K562 (cell line): ENCODE data around the gene RNU11. TPM values are rescaled to one million over a fixed set of nuclear protein-coding genes. Genes with fewer than 3 reads are reported as not detected.
A peak's percentile ranks its signal among the peaks of the same experiment; 100 is the strongest.

Experiments used
- CBX1 ChIP-seq: sonication (generic); IDR thresholded peaks from 2 replicates; pipeline ENCODE4 v1.6.1; 2016; ENCODE audit warnings: antibody characterized with exemption, low read depth, mild to moderate bottlenecking
- CBX8 ChIP-seq: fragments of 200-600 bp; sonication (generic); IDR thresholded peaks from 2 replicates; pipeline ENCODE4 v1.6.1; 2012; ENCODE audit warnings: borderline replicate concordance, mixed run types, low read depth, mild to moderate bottlenecking, moderate library complexity, mixed read lengths, low read length, control low read depth, inconsistent platforms; ENCODE audit not compliant: poor library complexity, severe bottlenecking; ENCODE audit errors: extremely low read depth
- CC2D1A ChIP-seq: fragments of 450-650 bp; IDR thresholded peaks from 2 replicates; pipeline ENCODE4 v1.6.1; 2017; ENCODE audit warnings: mild to moderate bottlenecking
- CEBPB ChIP-seq: fragments of 450-650 bp; IDR thresholded peaks from 2 replicates; pipeline ENCODE4 v1.6.1; 2016; ENCODE audit warnings: missing genetic modification characterization, missing compliant biosample characterization
- CLOCK ChIP-seq: fragments of 250-450 bp; sonication (Bioruptor Pico); IDR thresholded peaks from 2 replicates; pipeline ENCODE4 v1.4.0; 2020; ENCODE audit warnings: mild to moderate bottlenecking, moderate library complexity, borderline replicate concordance
- E2F3 ChIP-seq: fragments of 250-450 bp; sonication (Bioruptor Pico); IDR thresholded peaks from 2 replicates; pipeline ENCODE4 v1.4.0; 2020; ENCODE audit warnings: mild to moderate bottlenecking
- ETV5 ChIP-seq: sonication (generic); formaldehyde crosslinking; IDR thresholded peaks from 2 replicates; pipeline ENCODE4 v1.4.0; 2020; ENCODE audit warnings: low read depth, mild to moderate bottlenecking, missing genetic modification reagents
- GATA2 ChIP-seq: sonication (generic); formaldehyde crosslinking; IDR thresholded peaks from 2 replicates; pipeline ENCODE4 v1.4.0; 2020; ENCODE audit warnings: mild to moderate bottlenecking, missing genetic modification reagents
- KDM4B ChIP-seq, 2 experiments: fragments of 450-650 bp in 1 of 2; sonication (generic) in 1 of 2; IDR thresholded peaks; 2 replicates each; pipeline ENCODE4 v1.6.1; 2016 to 2017; ENCODE audit warnings: borderline replicate concordance in 2 of 2, antibody characterized with exemption in 1 of 2, low read depth in 1 of 2, mild to moderate bottlenecking in 1 of 2
- KLF1 ChIP-seq: fragments of 450-650 bp; IDR thresholded peaks from 2 replicates; pipeline ENCODE4 v1.6.1; 2016; ENCODE audit warnings: missing genetic modification characterization, missing compliant biosample characterization
- MAX ChIP-seq: sonication (generic); formaldehyde crosslinking; IDR thresholded peaks from 2 replicates; pipeline ENCODE4 v1.9.0; 2022; ENCODE audit warnings: mild to moderate bottlenecking, missing genetic modification reagents
- PPARD ChIP-seq: fragments of 250-450 bp; sonication (Bioruptor Pico); IDR thresholded peaks from 2 replicates; pipeline ENCODE4 v1.8.0; 2022; ENCODE audit warnings: inconsistent platforms, mild to moderate bottlenecking, moderate library complexity
- ZNF282 ChIP-seq: sonication (generic); formaldehyde crosslinking; IDR thresholded peaks from 2 replicates; pipeline ENCODE4 v1.8.1; 2023; ENCODE audit warnings: missing genetic modification reagents
- ZNF436 ChIP-seq: fragments of 250-450, 450-650 bp; sonication (Bioruptor Pico); formaldehyde crosslinking; IDR thresholded peaks from 2 replicates; pipeline ENCODE4 v1.7.0; 2020; ENCODE audit warnings: mild to moderate bottlenecking
- polyA plus RNA-seq, 8 experiments: library from polyadenylated mRNA; depleted of rRNA in 4 of 8; stranded (reverse) in 5 of 8; unstranded in 3 of 8; fragments of >200 nt; fragmentation: Nextera tagmentation in 2 of 8; fragmentation: Illumina TruSeq in 1 of 8; extraction: Ambion mirVana in 2 of 8; extraction: Trizol in 1 of 8; gene quantifications; 2 replicates each; pipeline versions ENCODE4 v1.2.1 to v1.2.3, GENCODE V29; 2011 to 2014; ENCODE audit warnings: inconsistent platforms in 1 of 8, missing spikeins in 1 of 8
- total RNA-seq, 7 experiments: library from RNA; depleted of rRNA in 6 of 7; stranded (reverse); fragments of >200 nt in 6 of 7; fragmentation: Illumina TruSeq in 2 of 7; extraction: Trizol in 2 of 7; gene quantifications; 2 replicates each; pipeline versions ENCODE4 v1.2.1 to v1.2.3, GENCODE V29; 2011 to 2021; ENCODE audit warnings: low replicate concordance in 1 of 7
- TF ChIP-seq, protein P1 (sequence below): sonication (generic); formaldehyde crosslinking; IDR thresholded peaks from 2 replicates; pipeline ENCODE4 v1.8.0; 2022; ENCODE audit warnings: mild to moderate bottlenecking, missing genetic modification reagents
- TF ChIP-seq, protein P2 (sequence below): sonication (generic); formaldehyde crosslinking; IDR thresholded peaks from 2 replicates; pipeline ENCODE4 v1.8.0; 2023; ENCODE audit warnings: missing genetic modification reagents, mild to moderate bottlenecking, borderline replicate concordance
- TF ChIP-seq, protein P3 (sequence below): fragments of 450-650 bp; conservative IDR thresholded peaks from 2 replicates; pipeline ENCODE4 v1.6.1; 2016; ENCODE audit warnings: missing genetic modification characterization, low read depth, mild to moderate bottlenecking, missing compliant biosample characterization, moderate library complexity

RNU11 gene
- total and polyA plus RNA-seq, 9 of the 15 experiments (the other 6 are each of a cell fraction or from before 2014, with no cell fraction given), result not detected

DNA sequence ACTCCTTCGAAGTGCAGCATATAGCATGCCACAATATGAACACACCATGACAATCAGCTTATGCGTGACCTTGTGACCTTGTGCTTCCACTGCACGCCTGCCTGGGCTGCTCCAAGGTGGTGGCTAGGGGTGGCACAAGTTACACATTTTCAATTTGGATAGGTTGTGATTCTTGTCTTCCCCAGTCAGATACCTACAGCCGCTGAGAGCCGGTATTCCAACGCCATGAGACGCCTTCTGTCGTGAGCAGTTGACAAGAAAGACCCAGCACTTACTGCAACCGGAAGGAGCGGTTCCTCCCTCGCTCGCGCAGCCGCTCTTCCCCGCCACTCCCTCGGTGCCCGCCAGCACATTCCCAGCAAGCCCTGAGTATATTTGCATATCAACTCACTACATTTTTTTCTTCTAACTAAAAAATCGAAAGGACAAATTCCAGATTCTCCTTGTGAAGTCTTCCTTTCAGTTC is 359 bp upstream of the RNU11 start (continued):
- TF ChIP-seq ZNF436 (CRISPR knock-in tag), result no peak
- TF ChIP-seq CC2D1A, result no peak
- no peak for TF ChIP-seq CLOCK (CRISPR knock-in tag)
- no peak for TF ChIP-seq PPARD (CRISPR knock-in tag)
- TF ChIP-seq CBX8, result no peak
- no peak for TF ChIP-seq KDM4B (IDR thresholded peaks at IDR 0.05; ENCODE audit: borderline replicate concordance in 2 of 2, low read depth in 1 of 2)
- no peak for TF ChIP-seq CBX1
- TF ChIP-seq, protein P1, sequence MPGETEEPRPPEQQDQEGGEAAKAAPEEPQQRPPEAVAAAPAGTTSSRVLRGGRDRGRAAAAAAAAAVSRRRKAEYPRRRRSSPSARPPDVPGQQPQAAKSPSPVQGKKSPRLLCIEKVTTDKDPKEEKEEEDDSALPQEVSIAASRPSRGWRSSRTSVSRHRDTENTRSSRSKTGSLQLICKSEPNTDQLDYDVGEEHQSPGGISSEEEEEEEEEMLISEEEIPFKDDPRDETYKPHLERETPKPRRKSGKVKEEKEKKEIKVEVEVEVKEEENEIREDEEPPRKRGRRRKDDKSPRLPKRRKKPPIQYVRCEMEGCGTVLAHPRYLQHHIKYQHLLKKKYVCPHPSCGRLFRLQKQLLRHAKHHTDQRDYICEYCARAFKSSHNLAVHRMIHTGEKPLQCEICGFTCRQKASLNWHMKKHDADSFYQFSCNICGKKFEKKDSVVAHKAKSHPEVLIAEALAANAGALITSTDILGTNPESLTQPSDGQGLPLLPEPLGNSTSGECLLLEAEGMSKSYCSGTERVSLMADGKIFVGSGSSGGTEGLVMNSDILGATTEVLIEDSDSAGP (CRISPR knock-in tag), result peak; percentile 55; the same call in 1 of the 2 replicates
- TF ChIP-seq, protein P2, sequence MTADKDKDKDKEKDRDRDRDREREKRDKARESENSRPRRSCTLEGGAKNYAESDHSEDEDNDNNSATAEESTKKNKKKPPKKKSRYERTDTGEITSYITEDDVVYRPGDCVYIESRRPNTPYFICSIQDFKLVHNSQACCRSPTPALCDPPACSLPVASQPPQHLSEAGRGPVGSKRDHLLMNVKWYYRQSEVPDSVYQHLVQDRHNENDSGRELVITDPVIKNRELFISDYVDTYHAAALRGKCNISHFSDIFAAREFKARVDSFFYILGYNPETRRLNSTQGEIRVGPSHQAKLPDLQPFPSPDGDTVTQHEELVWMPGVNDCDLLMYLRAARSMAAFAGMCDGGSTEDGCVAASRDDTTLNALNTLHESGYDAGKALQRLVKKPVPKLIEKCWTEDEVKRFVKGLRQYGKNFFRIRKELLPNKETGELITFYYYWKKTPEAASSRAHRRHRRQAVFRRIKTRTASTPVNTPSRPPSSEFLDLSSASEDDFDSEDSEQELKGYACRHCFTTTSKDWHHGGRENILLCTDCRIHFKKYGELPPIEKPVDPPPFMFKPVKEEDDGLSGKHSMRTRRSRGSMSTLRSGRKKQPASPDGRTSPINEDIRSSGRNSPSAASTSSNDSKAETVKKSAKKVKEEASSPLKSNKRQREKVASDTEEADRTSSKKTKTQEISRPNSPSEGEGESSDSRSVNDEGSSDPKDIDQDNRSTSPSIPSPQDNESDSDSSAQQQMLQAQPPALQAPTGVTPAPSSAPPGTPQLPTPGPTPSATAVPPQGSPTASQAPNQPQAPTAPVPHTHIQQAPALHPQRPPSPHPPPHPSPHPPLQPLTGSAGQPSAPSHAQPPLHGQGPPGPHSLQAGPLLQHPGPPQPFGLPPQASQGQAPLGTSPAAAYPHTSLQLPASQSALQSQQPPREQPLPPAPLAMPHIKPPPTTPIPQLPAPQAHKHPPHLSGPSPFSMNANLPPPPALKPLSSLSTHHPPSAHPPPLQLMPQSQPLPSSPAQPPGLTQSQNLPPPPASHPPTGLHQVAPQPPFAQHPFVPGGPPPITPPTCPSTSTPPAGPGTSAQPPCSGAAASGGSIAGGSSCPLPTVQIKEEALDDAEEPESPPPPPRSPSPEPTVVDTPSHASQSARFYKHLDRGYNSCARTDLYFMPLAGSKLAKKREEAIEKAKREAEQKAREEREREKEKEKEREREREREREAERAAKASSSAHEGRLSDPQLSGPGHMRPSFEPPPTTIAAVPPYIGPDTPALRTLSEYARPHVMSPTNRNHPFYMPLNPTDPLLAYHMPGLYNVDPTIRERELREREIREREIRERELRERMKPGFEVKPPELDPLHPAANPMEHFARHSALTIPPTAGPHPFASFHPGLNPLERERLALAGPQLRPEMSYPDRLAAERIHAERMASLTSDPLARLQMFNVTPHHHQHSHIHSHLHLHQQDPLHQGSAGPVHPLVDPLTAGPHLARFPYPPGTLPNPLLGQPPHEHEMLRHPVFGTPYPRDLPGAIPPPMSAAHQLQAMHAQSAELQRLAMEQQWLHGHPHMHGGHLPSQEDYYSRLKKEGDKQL (CRISPR knock-in tag), result no peak
- TF ChIP-seq GATA2, result peak; percentile 42; the same call in 1 of the 2 replicates
- TF ChIP-seq, protein P3, sequence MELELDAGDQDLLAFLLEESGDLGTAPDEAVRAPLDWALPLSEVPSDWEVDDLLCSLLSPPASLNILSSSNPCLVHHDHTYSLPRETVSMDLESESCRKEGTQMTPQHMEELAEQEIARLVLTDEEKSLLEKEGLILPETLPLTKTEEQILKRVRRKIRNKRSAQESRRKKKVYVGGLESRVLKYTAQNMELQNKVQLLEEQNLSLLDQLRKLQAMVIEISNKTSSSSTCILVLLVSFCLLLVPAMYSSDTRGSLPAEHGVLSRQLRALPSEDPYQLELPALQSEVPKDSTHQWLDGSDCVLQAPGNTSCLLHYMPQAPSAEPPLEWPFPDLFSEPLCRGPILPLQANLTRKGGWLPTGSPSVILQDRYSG (tag), result peak; percentile 92
- TF ChIP-seq ETV5 (CRISPR knock-in tag), result peak; percentile 98
- 0 out of 2 replicates have a peak, but pooled peaks have one; percentile 37 for TF ChIP-seq E2F3
- TF ChIP-seq ZNF282 (CRISPR knock-in tag), result no peak
- peak; percentile 81 for TF ChIP-seq MAX (CRISPR knock-in tag)
- TF ChIP-seq KLF1, result 0 out of 2 replicates have a peak, but pooled peaks have one; percentile 65
- no peak for TF ChIP-seq CEBPB
